ENCODE data around the gene ST6GAL1. TPM values are rescaled to one million over a fixed set of nuclear protein-coding genes. Genes with fewer than 3 reads are reported as not detected.

The ST6GAL1 gene
- total and polyA plus RNA-seq, 2 of the 8 experiments (the other 6 are each of a cell fraction or from before 2014, with no cell fraction given), result 62.8 to 80.9 TPM

- no peak overlapping the region for H3K27ac ChIP-seq (ENCODE audit: low read depth, low read length)
- H2BK120ac ChIP-seq (replicated peaks; ENCODE audit: low read depth, low read length), result no peak overlapping the region
- no peak overlapping the region for H2BK15ac ChIP-seq (ENCODE audit: low read length)
- H2AFZ ChIP-seq (ENCODE audit: low read length), result no peak overlapping the region
- no peaks in the 10 kb centered on the region for H3K79me2 ChIP-seq (ENCODE audit: control insufficient read depth in 1 of 2, insufficient read depth in 2 of 2, low read length in 2 of 2)
- no peak overlapping the region for H4K5ac ChIP-seq (ENCODE audit: insufficient read length, low read depth, low read length)
- no peak overlapping the region for H4K8ac ChIP-seq (ENCODE audit: extremely low read depth, insufficient read depth, low read length)
- no peak overlapping the region for H2BK5ac ChIP-seq (ENCODE audit: low read depth, low read length)
- CTCF ChIA-PET (ENCODE audit: partially characterized antibody), result interaction anchor here (0.9 to 1.7 kb wide), 4 partner anchors 9 to 90 kb away, joined by 3 to 4 read pairs (median 4); no protein-coding TSS in a partner anchor
- no peaks in the 10 kb centered on the region; the same call in 1 of the 2 replicates for H3K79me1 ChIP-seq (ENCODE audit: low read depth, low read length)
- no peak overlapping the region for H3K56ac ChIP-seq (replicated peaks; ENCODE audit: insufficient read length, low read depth, low read length)
- H3K9ac ChIP-seq (replicated peaks in 1 of 4; ENCODE audit: extremely low read depth in 1 of 4, low read depth in 3 of 4, low read length in 3 of 4), result no peak overlapping the region
- no peak overlapping the region for H3K4me2 ChIP-seq (ENCODE audit: insufficient read depth in 1 of 2, low read depth in 2 of 2, low read length in 2 of 2)
- H3K23ac ChIP-seq (ENCODE audit: insufficient read length), result no peak overlapping the region
- no peaks in the 10 kb centered on the region for H3K9me3 ChIP-seq (ENCODE audit: insufficient read depth in 2 of 2, low read depth in 1 of 2, low read length in 1 of 2)
- no peak for TF ChIP-seq ZNF274 (IDR thresholded peaks at IDR 0.05; ENCODE audit: borderline replicate concordance, extremely low read depth, low read length)
- TF ChIP-seq TEAD4 (IDR thresholded peaks at IDR 0.05; ENCODE audit: low read depth, low read length), result no peak
- H3K4ac ChIP-seq (replicated peaks; ENCODE audit: insufficient read length, low read depth, low read length), result no peak overlapping the region
- no peak overlapping the region for H3K14ac ChIP-seq (ENCODE audit: insufficient read length)
- H3K36me3 ChIP-seq (ENCODE audit: control insufficient read depth in 2 of 4, insufficient read depth in 4 of 4, low read length in 3 of 4), result peaks cover 6 to 63% (median 27%) of the 10 kb centered on the region in 4 experiments; a peak in 7 of 8 replicates
- no peak overlapping the region for H4K91ac ChIP-seq (replicated peaks; ENCODE audit: insufficient read length, low read length)
- H2BK20ac ChIP-seq (ENCODE audit: low read length), result no peak overlapping the region
- H2AK5ac ChIP-seq (ENCODE audit: low read depth, low read length), result no peak overlapping the region
- no peak overlapping the region for H3K18ac ChIP-seq (ENCODE audit: extremely low read depth, low read length)
- no peak overlapping the region for H3K4me3 ChIP-seq (ENCODE audit: extremely low read depth in 1 of 4, insufficient read depth in 2 of 4, low read depth in 3 of 4, low read length in 4 of 4)
- FAIRE-seq (no peak), DNase-seq (ENCODE audit: low read depth in 1 of 2, low spot score in 2 of 2) (no peak)
- no peak overlapping the region for H2BK12ac ChIP-seq (ENCODE audit: low read depth, low read length)
- H3K23me2 ChIP-seq (ENCODE audit: low read depth, low read length), result no peaks in the 10 kb centered on the region
- POLR2A ChIA-PET (ENCODE audit: partially characterized antibody), result no interaction called here
- no peaks in the 10 kb centered on the region for H3K27me3 ChIP-seq (replicated peaks in 1 of 4; ENCODE audit: control insufficient read depth in 3 of 4, extremely low read depth in 1 of 4, insufficient read depth in 3 of 4, low read length in 3 of 4)
- peaks cover 0 to 2% of the 10 kb centered on the region in 2 experiments for H4K20me1 ChIP-seq (replicated peaks in 1 of 2; ENCODE audit: control insufficient read depth in 1 of 2, insufficient read depth in 2 of 2, low read length in 2 of 2)
- peaks cover 0 to 5% (median 3%) of the 10 kb centered on the region in 4 experiments; a peak in 2 of 7 replicates for H3K4me1 ChIP-seq (replicated peaks in 1 of 4; ENCODE audit: control insufficient read depth in 3 of 4, insufficient read depth in 4 of 4, low read length in 3 of 4)
Observed at GRCh38 chr3:187074846-187075245, 144.5 kb downstream of the ST6GAL1 start.

Data from H1 (cell line).